Panc1 (cell line): ENCODE measurements around the gene CADPS2. TPM values are rescaled to one million over a fixed set of nuclear protein-coding genes. Genes with fewer than 3 reads are reported as not detected.

Experiments
- ATAC-seq: fragments of 200-7000 bp; cut with Tn5 transposase; 2 replicates; pipeline ENCODE4 v1.9.1; 2020; ENCODE audit warnings: mild to moderate bottlenecking, moderate library complexity
- BruUV-seq: library from RNA; stranded (reverse); fragments of 400-500 nt; replicated peaks from 2 replicates; lab custom pipeline; 2021; lab: Mats Ljungman, UMichigan
- CTCF ChIA-PET: fragments of 300-600 bp; sonication (Branson Sonifier 250); formaldehyde crosslinking; loops from one replicate; lab custom pipeline; 2022; ENCODE audit warnings: antibody characterized with exemption; lab: Charles Lee
- POLR2A ChIA-PET: fragments of 300-600 bp; sonication (Branson Sonifier 250); formaldehyde crosslinking; loops from one replicate; lab custom pipeline; 2022; ENCODE audit warnings: antibody characterized with exemption; lab: Charles Lee
- DNase-seq: peaks from one replicate; pipeline ENCODE4 v3.0.0-alpha.2; 2010; ENCODE audit warnings: low read depth, low spot score
- H3K27ac ChIP-seq: 2 replicates; pipeline ENCODE4 v1.5.1; 2011; ENCODE audit warnings: mild to moderate bottlenecking, low read length, inconsistent platforms
- H3K27me3 ChIP-seq: fragments of 200-500 bp; sonication (Bioruptor generic); 2 replicates; pipeline ENCODE4 v1.6.0; 2014; ENCODE audit warnings: low read length, inconsistent platforms; ENCODE audit not compliant: control insufficient read depth, insufficient read depth
- H3K36me3 ChIP-seq: fragments of 200-500 bp; sonication (Bioruptor generic); 2 replicates; pipeline ENCODE4 v1.5.1; 2014; ENCODE audit warnings: inconsistent platforms, mild to moderate bottlenecking, low read length, moderate library complexity; ENCODE audit not compliant: control insufficient read depth, insufficient read depth
- H3K4me1 ChIP-seq: 2 replicates; pipeline ENCODE4 v1.5.1; 2011; ENCODE audit warnings: inconsistent platforms, mild to moderate bottlenecking, low read length, moderate library complexity; ENCODE audit not compliant: control insufficient read depth, insufficient read depth
- H3K4me3 ChIP-seq, 2 experiments: 2 replicates each; pipeline ENCODE4 v1.5.1; 2011 to 2012; ENCODE audit warnings: low read depth in 2 of 2, low read length in 2 of 2, mild to moderate bottlenecking in 2 of 2, inconsistent platforms in 1 of 2, moderate library complexity in 1 of 2
- H3K9me3 ChIP-seq: fragments of 200-500 bp; sonication (Bioruptor generic); 2 replicates; pipeline ENCODE4 v1.5.1; 2014; ENCODE audit warnings: low read depth, mild to moderate bottlenecking, inconsistent platforms, low read length, moderate library complexity; ENCODE audit not compliant: control insufficient read depth, insufficient read depth
- CTCF ChIP-seq: fragments of 450-650 bp; IDR thresholded peaks from 2 replicates; pipeline ENCODE4 v1.5.1; 2017; ENCODE audit warnings: mild to moderate bottlenecking
- POLR2AphosphoS5 ChIP-seq: IDR thresholded peaks from 2 replicates; pipeline ENCODE4 v1.6.1; 2012; ENCODE audit warnings: mild to moderate bottlenecking, low read depth, low read length, moderate library complexity
- REST ChIP-seq, 2 experiments: IDR thresholded peaks; 2 replicates each; pipeline ENCODE4 v1.6.1; 2011 to 2012; ENCODE audit warnings: low read depth in 2 of 2, control low read depth in 1 of 2, low read length in 1 of 2, mild to moderate bottlenecking in 1 of 2, moderate library complexity in 1 of 2; ENCODE audit not compliant: insufficient read depth in 1 of 2
- SIN3A ChIP-seq: IDR thresholded peaks from 2 replicates; pipeline ENCODE4 v1.6.1; 2012; ENCODE audit warnings: low read depth, mild to moderate bottlenecking, low read length, moderate library complexity, borderline replicate concordance; ENCODE audit not compliant: insufficient read depth
- TCF7L2 ChIP-seq: IDR thresholded peaks from 2 replicates; pipeline ENCODE4 v1.6.1; 2011; ENCODE audit warnings: mild to moderate bottlenecking, low read depth, low read length, inconsistent platforms
- in situ Hi-C: cut with HindIII; loops from 2 replicates; pipeline ENCODE4 v1.10.0; 2016; ENCODE audit warnings: low sequenced_read_pairs, low pct_unique_long_range_greater_than_20kb
- intact Hi-C: fragments of 100-400 bp; cut with micrococcal nuclease; formaldehyde crosslinking; loops from one replicate; pipeline ENCODE4 v1.10.0; 2022; ENCODE audit not compliant: unreplicated experiment
- total RNA-seq: library from RNA; stranded (reverse); gene quantifications from one replicate; pipeline ENCODE4 v1.2.1, GENCODE V29; 2021; ENCODE audit not compliant: unreplicated experiment

The CADPS2 gene
- total RNA-seq, 1 experiment from 2014 or later: 1.6 TPM

GRCh38 chr7:122633472-122633871 lies 252.8 kb downstream of the CADPS2 start:
- DNase-seq: no peak
- Histone ChIP-seq H3K27ac (no peak overlapping the region), H3K36me3 (no peaks in the 10 kb centered on the region), H3K4me3 (no peak overlapping the region), H3K4me1 (no peaks in the 10 kb centered on the region), H3K9me3 (no peaks in the 10 kb centered on the region), H3K27me3 (no peaks in the 10 kb centered on the region)
- CTCF ChIA-PET: no interaction called here
- in situ Hi-C loops (no loop called here), intact Hi-C loops (no loop called here)
- POLR2A ChIA-PET: no interaction called here
- TF ChIP-seq SIN3A (no peak), POLR2AphosphoS5 (no peak), TCF7L2 (no peak)
- no TSS peak for BruUV-seq
- no peak for ATAC-seq

DNA sequence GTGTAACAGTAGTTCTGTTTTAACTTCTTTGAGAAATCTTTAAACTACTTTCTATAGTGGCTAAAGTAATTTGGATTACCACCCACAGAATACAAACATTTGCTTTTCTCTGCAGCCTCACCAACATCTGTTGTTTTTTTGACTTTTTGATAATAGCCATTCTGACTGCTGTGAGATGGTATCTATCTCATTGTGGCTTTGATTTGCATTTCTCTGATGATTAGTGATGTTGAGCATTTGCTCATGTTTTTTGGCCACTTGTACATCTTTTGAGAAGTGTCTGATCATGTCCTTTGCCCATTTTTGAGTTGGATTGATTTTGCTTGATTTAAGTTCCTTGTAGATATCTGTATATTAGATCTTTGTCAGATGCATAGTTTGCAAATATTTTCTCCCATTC lies 254.0 kb downstream of the CADPS2 start:
- DNase-seq (no peak), ATAC-seq (no peak)
- POLR2A ChIA-PET: no interaction called here
- BruUV-seq: no TSS peak
- H3K27me3 ChIP-seq: no peaks in the 10 kb centered on the region
- no peaks in the 10 kb centered on the region for H3K36me3 ChIP-seq
- no peaks in the 10 kb centered on the region for H3K9me3 ChIP-seq
- no peaks in the 10 kb centered on the region for H3K4me1 ChIP-seq
- no peak overlapping the region for H3K4me3 ChIP-seq
- in situ Hi-C loops: no loop called here
- CTCF ChIA-PET: no interaction called here
- intact Hi-C loops: no loop called here
- H3K27ac ChIP-seq: no peak overlapping the region
- no peak for TF ChIP-seq POLR2AphosphoS5
- no peak for TF ChIP-seq CTCF
- TF ChIP-seq TCF7L2: no peak
- TF ChIP-seq REST (IDR thresholded peaks at IDR 0.05; ENCODE audit: insufficient read depth in 1 of 2, low read depth in 2 of 2, low read length in 1 of 2): no peak
- TF ChIP-seq SIN3A: no peak

DNA sequence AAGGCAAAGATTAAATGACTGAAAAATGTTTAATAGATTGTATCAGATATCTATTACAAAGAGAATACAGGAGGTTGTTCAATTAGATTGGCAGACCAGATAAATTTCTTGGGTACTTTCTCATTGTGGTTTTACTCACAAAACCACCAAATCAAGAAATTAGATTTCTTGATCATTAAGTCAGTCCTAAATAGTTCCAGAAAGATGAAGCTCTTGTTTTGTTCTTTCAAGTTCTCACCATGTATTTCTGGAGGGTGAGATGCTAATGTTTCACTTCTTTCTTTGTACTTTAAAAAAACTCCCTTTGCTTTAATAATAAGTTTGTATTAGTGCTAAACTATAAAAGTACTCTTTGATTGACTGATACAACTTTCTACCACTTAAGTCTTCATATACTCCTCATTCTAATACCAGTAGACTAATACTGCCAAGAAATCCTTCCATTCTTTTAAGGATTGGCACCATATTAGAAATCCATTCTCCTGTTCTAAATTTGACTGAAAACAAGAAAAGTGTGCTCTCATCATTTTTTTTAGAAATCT lies 256.8 kb downstream of the CADPS2 start:
- TF ChIP-seq SIN3A: no peak
- no peak for TF ChIP-seq TCF7L2
- no peak for TF ChIP-seq REST (IDR thresholded peaks at IDR 0.05; ENCODE audit: insufficient read depth in 1 of 2, low read depth in 2 of 2, low read length in 1 of 2)
- no peak for TF ChIP-seq CTCF
- TF ChIP-seq POLR2AphosphoS5: no peak
- no peaks in the 10 kb centered on the region for H3K4me1 ChIP-seq
- in situ Hi-C loops: no loop called here
- intact Hi-C loops: no loop called here
- no peaks in the 10 kb centered on the region for H3K9me3 ChIP-seq
- CTCF ChIA-PET: no interaction called here
- no TSS peak for BruUV-seq
- DNase-seq (no peak), ATAC-seq (no peak)
- POLR2A ChIA-PET: no interaction called here
- no peaks in the 10 kb centered on the region; the same call in 1 of the 2 replicates for H3K36me3 ChIP-seq
- H3K27ac ChIP-seq: no peak overlapping the region
- H3K27me3 ChIP-seq: no peaks in the 10 kb centered on the region
- H3K4me3 ChIP-seq: no peak overlapping the region
